Measurements from ENCODE around the gene CTBS. TPM values are rescaled to one million over a fixed set of nuclear protein-coding genes. Genes with fewer than 3 reads are reported as not detected.

CTBS gene
- total and polyA plus RNA-seq, 2 of the 8 experiments (the other 6 are each of a cell fraction or from before 2014, with no cell fraction given), result 3.3 to 4.1 TPM

DNA sequence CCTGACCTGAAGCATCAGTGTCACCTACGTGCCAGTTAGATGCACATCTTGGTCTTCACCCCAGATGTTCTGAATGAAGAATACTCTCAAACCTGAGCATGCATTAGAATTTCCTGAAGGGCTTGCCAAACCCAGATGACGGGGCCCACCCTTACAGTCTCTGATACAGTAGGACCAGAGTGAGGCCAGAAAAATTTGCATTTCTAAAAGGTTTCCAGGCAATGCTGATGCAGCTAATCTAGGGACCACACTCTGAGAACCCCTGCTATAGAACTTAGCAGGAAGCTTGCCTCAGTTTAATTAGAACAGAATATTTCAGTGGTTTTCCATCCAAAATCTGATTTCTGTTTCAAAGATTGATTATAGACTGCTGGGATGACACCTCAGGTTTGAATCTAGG is 9.9 kb upstream of the CTBS start:
- CTCF ChIA-PET (ENCODE audit: partially characterized antibody), result interaction anchor here (1.2 to 2.6 kb wide), 3 partner anchors 19 to 141 kb away, joined by 4 to 13 read pairs (median 8); no protein-coding TSS in a partner anchor
- H3K36me3 ChIP-seq (ENCODE audit: control insufficient read depth in 2 of 4, insufficient read depth in 4 of 4, low read length in 3 of 4), result no peaks in the 10 kb centered on the region
- POLR2A ChIA-PET (ENCODE audit: partially characterized antibody), result no interaction called here
- no peak overlapping the region for H3K27ac ChIP-seq (ENCODE audit: low read depth, low read length)
- H3K9ac ChIP-seq (replicated peaks in 1 of 4; ENCODE audit: extremely low read depth in 1 of 4, low read depth in 3 of 4, low read length in 3 of 4), result no peak overlapping the region
- H3K56ac ChIP-seq (replicated peaks; ENCODE audit: insufficient read length, low read depth, low read length), result no peak overlapping the region
- no peaks in the 10 kb centered on the region for H3K23me2 ChIP-seq (ENCODE audit: low read depth, low read length)
- no peaks in the 10 kb centered on the region for H3K79me1 ChIP-seq (ENCODE audit: low read depth, low read length)
- H3K4ac ChIP-seq (replicated peaks; ENCODE audit: insufficient read length, low read depth, low read length), result no peak overlapping the region
- H4K20me1 ChIP-seq (replicated peaks in 1 of 2; ENCODE audit: control insufficient read depth in 1 of 2, insufficient read depth in 2 of 2, low read length in 2 of 2), result no peaks in the 10 kb centered on the region
- H4K8ac ChIP-seq (ENCODE audit: extremely low read depth, insufficient read depth, low read length), result no peak overlapping the region
- no peak overlapping the region for H4K5ac ChIP-seq (ENCODE audit: insufficient read length, low read depth, low read length)
- H2AK5ac ChIP-seq (ENCODE audit: low read depth, low read length), result no peak overlapping the region
- H2BK15ac ChIP-seq (ENCODE audit: low read length), result no peak overlapping the region
- H2BK12ac ChIP-seq (ENCODE audit: low read depth, low read length), result peak overlapping the region; percentile 55; the same call in 1 of the 2 replicates
- WGBS, 2 experiments (ENCODE audit: extremely low coverage in 1 of 2, insufficient coverage in 1 of 2, insufficient read length in 1 of 2, insufficient replicate concordance in 2 of 2, low coverage in 1 of 2, low lambda C conversion rate in 2 of 2, missing lambda C conversion rate in 1 of 2), result 62% methylated on average over 2 of the region's 2 CpGs; no CpG with 5 or more reads in 1 of the 2 experiments
- no peak overlapping the region for H2BK120ac ChIP-seq (replicated peaks; ENCODE audit: low read depth, low read length)
- peaks cover 3 to 13% (median 8%) of the 10 kb centered on the region in 4 experiments for H3K4me1 ChIP-seq (replicated peaks in 1 of 4; ENCODE audit: control insufficient read depth in 3 of 4, insufficient read depth in 4 of 4, low read length in 3 of 4)
- peak overlapping the region; percentile 7 to 53; a peak in 2 of 4 replicates for H3K4me2 ChIP-seq (ENCODE audit: insufficient read depth in 1 of 2, low read depth in 2 of 2, low read length in 2 of 2)
- no peak for DNase-seq (ENCODE audit: low read depth in 1 of 2, low spot score in 2 of 2)
- H2BK5ac ChIP-seq (ENCODE audit: low read depth, low read length), result 0 out of 2 replicates have a peak overlapping the region, but pooled peaks have one; percentile 41
- H2AFZ ChIP-seq (ENCODE audit: low read length), result no peak overlapping the region; the same call in 1 of the 2 replicates
- H3K14ac ChIP-seq (ENCODE audit: insufficient read length), result no peak overlapping the region
- H3K23ac ChIP-seq (ENCODE audit: insufficient read length), result no peak overlapping the region
- H4K91ac ChIP-seq (replicated peaks; ENCODE audit: insufficient read length, low read length), result no peak overlapping the region
- H3K27me3 ChIP-seq (replicated peaks in 1 of 4; ENCODE audit: control insufficient read depth in 3 of 4, extremely low read depth in 1 of 4, insufficient read depth in 3 of 4, low read length in 3 of 4), result no peaks in the 10 kb centered on the region
- H3K18ac ChIP-seq (ENCODE audit: extremely low read depth, low read length), result no peak overlapping the region; the same call in 1 of the 2 replicates
- H2BK20ac ChIP-seq (ENCODE audit: low read length), result no peak overlapping the region
- no peak for FAIRE-seq
- TF ChIP-seq MAFK (IDR thresholded peaks at IDR 0.05; ENCODE audit: low read depth, low read length) (peak; percentile 63), JUN (IDR thresholded peaks at IDR 0.05; ENCODE audit: low read depth, low read length) (no peak)
- H3K9me3 ChIP-seq (ENCODE audit: insufficient read depth in 2 of 2, low read depth in 1 of 2, low read length in 1 of 2), result no peaks in the 10 kb centered on the region
- peak overlapping the region in 2 of 4 experiments; percentile 11 to 20; a peak in 1 of 8 replicates for H3K4me3 ChIP-seq (ENCODE audit: extremely low read depth in 1 of 4, insufficient read depth in 2 of 4, low read depth in 3 of 4, low read length in 4 of 4)
- H3K79me2 ChIP-seq (ENCODE audit: control insufficient read depth in 1 of 2, insufficient read depth in 2 of 2, low read length in 2 of 2), result no peaks in the 10 kb centered on the region

Data from H1 (cell line).